HepG2 (cell line): ENCODE measurements around the gene MTX1. TPM values are rescaled to one million over a fixed set of nuclear protein-coding genes. Genes with fewer than 3 reads are reported as not detected.

Experiments used
- FOXP1 ChIP-seq, 2 experiments: fragments of 450-650 bp in 1 of 2; IDR thresholded peaks; 2 replicates each; pipeline ENCODE4 v1.6.1; 2017 to 2018; ENCODE audit warnings: antibody characterized with exemption in 1 of 2
- GZF1 ChIP-seq: sonication (generic); formaldehyde crosslinking; IDR thresholded peaks from 2 replicates; pipeline ENCODE4 v1.5.1; 2020; ENCODE audit warnings: mild to moderate bottlenecking, missing genetic modification reagents
- KDM6A ChIP-seq: IDR thresholded peaks from 2 replicates; pipeline ENCODE4 v1.6.1; 2016; ENCODE audit warnings: low read depth
- MBNL3 ChIP-seq: fragments of 250-450 bp; sonication (Bioruptor Pico); conservative IDR thresholded peaks from 2 replicates; pipeline ENCODE4 v1.8.0; 2022; ENCODE audit warnings: mild to moderate bottlenecking, inconsistent platforms
- ZBTB1 ChIP-seq: sonication (generic); formaldehyde crosslinking; IDR thresholded peaks from 2 replicates; pipeline ENCODE4 v1.4.0; 2020; ENCODE audit warnings: missing genetic modification reagents, borderline replicate concordance
- ZEB1 ChIP-seq: IDR thresholded peaks from 2 replicates; pipeline ENCODE4 v1.6.1; 2012; ENCODE audit warnings: mild to moderate bottlenecking, low read depth, inconsistent platforms; ENCODE audit not compliant: insufficient replicate concordance
- ZNF232 ChIP-seq: sonication (generic); formaldehyde crosslinking; IDR thresholded peaks from 2 replicates; pipeline ENCODE4 v1.4.0; 2020; ENCODE audit warnings: missing genetic modification reagents, borderline replicate concordance
- ZNF639 ChIP-seq: conservative IDR thresholded peaks from 2 replicates; pipeline ENCODE4 v1.6.1; 2018; ENCODE audit warnings: missing genetic modification reagents
- ZNF816 ChIP-seq: sonication (generic); formaldehyde crosslinking; IDR thresholded peaks from 2 replicates; pipeline ENCODE4 v1.8.0; 2022; ENCODE audit warnings: missing genetic modification reagents, mild to moderate bottlenecking, borderline replicate concordance
- polyA plus RNA-seq, 8 experiments: library from polyadenylated mRNA; depleted of rRNA in 3 of 8; stranded (reverse) in 7 of 8; unstranded in 1 of 8; fragments of >200 nt; fragmentation: Illumina TruSeq in 4 of 8; extraction: Trizol in 4 of 8; gene quantifications; 2 replicates each; pipeline versions ENCODE4 v1.2.1 to v1.2.3, GENCODE V29; 2011 to 2016; ENCODE audit warnings: low read depth in 4 of 8, missing spikeins in 1 of 8, mixed read lengths in 1 of 8; ENCODE audit not compliant: insufficient read depth in 1 of 8
- total RNA-seq, 5 experiments: library from RNA; depleted of rRNA; stranded (reverse); fragments of >200 nt; fragmentation: Illumina TruSeq; extraction: Trizol; gene quantifications; 2 replicates each; pipeline ENCODE4 v1.2.3, GENCODE V29; 2016; ENCODE audit warnings: low read depth in 1 of 5
- TF ChIP-seq, protein P1 (sequence below): sonication (generic); formaldehyde crosslinking; IDR thresholded peaks from 2 replicates; pipeline ENCODE4 v1.4.0; 2020; ENCODE audit warnings: missing genetic modification reagents
- TF ChIP-seq, protein P2 (sequence below): sonication (generic); formaldehyde crosslinking; IDR thresholded peaks from 2 replicates; pipeline ENCODE4 v1.4.0; 2020; ENCODE audit warnings: missing genetic modification reagents, mild to moderate bottlenecking, borderline replicate concordance
- TF ChIP-seq, protein P3 (sequence below): sonication (generic); formaldehyde crosslinking; IDR thresholded peaks from 2 replicates; pipeline ENCODE4 v1.4.0; 2020; ENCODE audit warnings: mild to moderate bottlenecking, low read depth, missing genetic modification reagents
- TF ChIP-seq, protein P4 (sequence below): sonication (generic); formaldehyde crosslinking; IDR thresholded peaks from 2 replicates; pipeline ENCODE4 v1.8.1; 2023; ENCODE audit warnings: mild to moderate bottlenecking, missing genetic modification reagents
- TF ChIP-seq, protein P5 (sequence below): sonication (generic); formaldehyde crosslinking; IDR thresholded peaks from 2 replicates; pipeline ENCODE4 v1.5.0; 2020; ENCODE audit warnings: mild to moderate bottlenecking, missing genetic modification reagents

MTX1 gene
- total and polyA plus RNA-seq, 2 of the 13 experiments (the other 11 are each of a cell fraction or from before 2014, with no cell fraction given), result 64.5 to 72.6 TPM

GRCh38 chr1:155227261-155228095, 19.0 kb downstream of the MTX1 start (continued):
- TF ChIP-seq, protein P1, sequence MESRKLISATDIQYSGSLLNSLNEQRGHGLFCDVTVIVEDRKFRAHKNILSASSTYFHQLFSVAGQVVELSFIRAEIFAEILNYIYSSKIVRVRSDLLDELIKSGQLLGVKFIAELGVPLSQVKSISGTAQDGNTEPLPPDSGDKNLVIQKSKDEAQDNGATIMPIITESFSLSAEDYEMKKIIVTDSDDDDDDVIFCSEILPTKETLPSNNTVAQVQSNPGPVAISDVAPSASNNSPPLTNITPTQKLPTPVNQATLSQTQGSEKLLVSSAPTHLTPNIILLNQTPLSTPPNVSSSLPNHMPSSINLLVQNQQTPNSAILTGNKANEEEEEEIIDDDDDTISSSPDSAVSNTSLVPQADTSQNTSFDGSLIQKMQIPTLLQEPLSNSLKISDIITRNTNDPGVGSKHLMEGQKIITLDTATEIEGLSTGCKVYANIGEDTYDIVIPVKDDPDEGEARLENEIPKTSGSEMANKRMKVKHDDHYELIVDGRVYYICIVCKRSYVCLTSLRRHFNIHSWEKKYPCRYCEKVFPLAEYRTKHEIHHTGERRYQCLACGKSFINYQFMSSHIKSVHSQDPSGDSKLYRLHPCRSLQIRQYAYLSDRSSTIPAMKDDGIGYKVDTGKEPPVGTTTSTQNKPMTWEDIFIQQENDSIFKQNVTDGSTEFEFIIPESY (CRISPR knock-in tag), result peak; percentile 22; the same call in 1 of the 2 replicates
- TF ChIP-seq, protein P2, sequence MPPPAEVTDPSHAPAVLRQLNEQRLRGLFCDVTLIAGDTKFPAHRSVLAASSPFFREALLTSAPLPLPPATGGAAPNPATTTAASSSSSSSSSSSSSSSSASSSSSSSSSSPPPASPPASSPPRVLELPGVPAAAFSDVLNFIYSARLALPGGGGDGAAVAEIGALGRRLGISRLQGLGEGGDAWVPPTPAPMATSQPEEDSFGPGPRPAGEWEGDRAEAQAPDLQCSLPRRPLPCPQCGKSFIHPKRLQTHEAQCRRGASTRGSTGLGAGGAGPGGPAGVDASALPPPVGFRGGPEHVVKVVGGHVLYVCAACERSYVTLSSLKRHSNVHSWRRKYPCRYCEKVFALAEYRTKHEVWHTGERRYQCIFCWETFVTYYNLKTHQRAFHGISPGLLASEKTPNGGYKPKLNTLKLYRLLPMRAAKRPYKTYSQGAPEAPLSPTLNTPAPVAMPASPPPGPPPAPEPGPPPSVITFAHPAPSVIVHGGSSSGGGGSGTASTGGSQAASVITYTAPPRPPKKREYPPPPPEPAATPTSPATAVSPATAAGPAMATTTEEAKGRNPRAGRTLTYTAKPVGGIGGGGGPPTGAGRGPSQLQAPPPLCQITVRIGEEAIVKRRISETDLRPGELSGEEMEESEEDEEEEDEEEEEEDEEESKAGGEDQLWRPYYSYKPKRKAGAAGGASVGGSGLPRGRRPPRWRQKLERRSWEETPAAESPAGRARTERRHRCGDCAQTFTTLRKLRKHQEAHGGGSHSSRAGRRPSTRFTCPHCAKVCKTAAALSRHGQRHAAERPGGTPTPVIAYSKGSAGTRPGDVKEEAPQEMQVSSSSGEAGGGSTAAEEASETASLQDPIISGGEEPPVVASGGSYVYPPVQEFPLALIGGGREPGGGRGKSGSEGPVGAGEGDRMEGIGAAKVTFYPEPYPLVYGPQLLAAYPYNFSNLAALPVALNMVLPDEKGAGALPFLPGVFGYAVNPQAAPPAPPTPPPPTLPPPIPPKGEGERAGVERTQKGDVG, result no peak
- TF ChIP-seq ZEB1 (no peak), ZNF816 (CRISPR knock-in tag) (no peak), MBNL3 (CRISPR knock-in tag) (no peak), KDM6A (CRISPR knock-in tag) (no peak), FOXP1 (IDR thresholded peaks at IDR 0.05) (no peak), FOXP1 (CRISPR knock-in tag; IDR thresholded peaks at IDR 0.05) (no peak), ZNF639 (CRISPR knock-in tag) (no peak), GZF1 (CRISPR knock-in tag) (peak; percentile 77; the same call in 1 of the 2 replicates), ZNF232 (CRISPR knock-in tag) (no peak), ZBTB1 (CRISPR knock-in tag) (no peak)
- TF ChIP-seq, protein P3, sequence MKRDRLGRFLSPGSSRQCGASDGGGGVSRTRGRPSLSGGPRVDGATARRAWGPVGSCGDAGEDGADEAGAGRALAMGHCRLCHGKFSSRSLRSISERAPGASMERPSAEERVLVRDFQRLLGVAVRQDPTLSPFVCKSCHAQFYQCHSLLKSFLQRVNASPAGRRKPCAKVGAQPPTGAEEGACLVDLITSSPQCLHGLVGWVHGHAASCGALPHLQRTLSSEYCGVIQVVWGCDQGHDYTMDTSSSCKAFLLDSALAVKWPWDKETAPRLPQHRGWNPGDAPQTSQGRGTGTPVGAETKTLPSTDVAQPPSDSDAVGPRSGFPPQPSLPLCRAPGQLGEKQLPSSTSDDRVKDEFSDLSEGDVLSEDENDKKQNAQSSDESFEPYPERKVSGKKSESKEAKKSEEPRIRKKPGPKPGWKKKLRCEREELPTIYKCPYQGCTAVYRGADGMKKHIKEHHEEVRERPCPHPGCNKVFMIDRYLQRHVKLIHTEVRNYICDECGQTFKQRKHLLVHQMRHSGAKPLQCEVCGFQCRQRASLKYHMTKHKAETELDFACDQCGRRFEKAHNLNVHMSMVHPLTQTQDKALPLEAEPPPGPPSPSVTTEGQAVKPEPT (CRISPR knock-in tag), result no peak; the same call in 1 of the 2 replicates
- TF ChIP-seq, protein P4, sequence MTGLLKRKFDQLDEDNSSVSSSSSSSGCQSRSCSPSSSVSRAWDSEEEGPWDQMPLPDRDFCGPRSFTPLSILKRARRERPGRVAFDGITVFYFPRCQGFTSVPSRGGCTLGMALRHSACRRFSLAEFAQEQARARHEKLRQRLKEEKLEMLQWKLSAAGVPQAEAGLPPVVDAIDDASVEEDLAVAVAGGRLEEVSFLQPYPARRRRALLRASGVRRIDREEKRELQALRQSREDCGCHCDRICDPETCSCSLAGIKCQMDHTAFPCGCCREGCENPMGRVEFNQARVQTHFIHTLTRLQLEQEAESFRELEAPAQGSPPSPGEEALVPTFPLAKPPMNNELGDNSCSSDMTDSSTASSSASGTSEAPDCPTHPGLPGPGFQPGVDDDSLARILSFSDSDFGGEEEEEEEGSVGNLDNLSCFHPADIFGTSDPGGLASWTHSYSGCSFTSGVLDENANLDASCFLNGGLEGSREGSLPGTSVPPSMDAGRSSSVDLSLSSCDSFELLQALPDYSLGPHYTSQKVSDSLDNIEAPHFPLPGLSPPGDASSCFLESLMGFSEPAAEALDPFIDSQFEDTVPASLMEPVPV (CRISPR knock-in tag), result peak; percentile 36; the same call in 1 of the 2 replicates
- TF ChIP-seq, protein P5, sequence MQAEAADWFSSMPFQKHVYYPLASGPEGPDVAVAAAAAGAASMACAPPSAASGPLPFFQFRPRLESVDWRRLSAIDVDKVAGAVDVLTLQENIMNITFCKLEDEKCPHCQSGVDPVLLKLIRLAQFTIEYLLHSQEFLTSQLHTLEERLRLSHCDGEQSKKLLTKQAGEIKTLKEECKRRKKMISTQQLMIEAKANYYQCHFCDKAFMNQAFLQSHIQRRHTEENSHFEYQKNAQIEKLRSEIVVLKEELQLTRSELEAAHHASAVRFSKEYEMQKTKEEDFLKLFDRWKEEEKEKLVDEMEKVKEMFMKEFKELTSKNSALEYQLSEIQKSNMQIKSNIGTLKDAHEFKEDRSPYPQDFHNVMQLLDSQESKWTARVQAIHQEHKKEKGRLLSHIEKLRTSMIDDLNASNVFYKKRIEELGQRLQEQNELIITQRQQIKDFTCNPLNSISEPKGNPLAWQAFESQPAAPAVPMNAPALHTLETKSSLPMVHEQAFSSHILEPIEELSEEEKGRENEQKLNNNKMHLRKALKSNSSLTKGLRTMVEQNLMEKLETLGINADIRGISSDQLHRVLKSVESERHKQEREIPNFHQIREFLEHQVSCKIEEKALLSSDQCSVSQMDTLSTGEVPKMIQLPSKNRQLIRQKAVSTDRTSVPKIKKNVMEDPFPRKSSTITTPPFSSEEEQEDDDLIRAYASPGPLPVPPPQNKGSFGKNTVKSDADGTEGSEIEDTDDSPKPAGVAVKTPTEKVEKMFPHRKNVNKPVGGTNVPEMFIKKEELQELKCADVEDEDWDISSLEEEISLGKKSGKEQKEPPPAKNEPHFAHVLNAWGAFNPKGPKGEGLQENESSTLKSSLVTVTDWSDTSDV (CRISPR knock-in tag), result no peak
